Gastroesophageal sphincter (tissue), 3 donors: Measurements from ENCODE around the gene KLHL6.

Source experiments
- POLR2AphosphoS5 ChIP-seq: sonication (generic); formaldehyde crosslinking; IDR thresholded peaks from one replicate; pipeline ENCODE4 v1.6.1; 2017; ENCODE audit warnings: antibody characterized with exemption
- TF ChIP-seq, protein P1 (sequence below), 4 experiments: fragments of 200-600 bp in 2 of 4; fragments of 450-650 bp in 2 of 4; sonication (generic) in 1 of 4; IDR thresholded peaks; one replicate each; pipeline ENCODE4 v1.5.1; 2017 to 2019; ENCODE audit warnings: antibody characterized with exemption in 4 of 4, mild to moderate bottlenecking in 2 of 4, moderate library complexity in 2 of 4

DNA sequence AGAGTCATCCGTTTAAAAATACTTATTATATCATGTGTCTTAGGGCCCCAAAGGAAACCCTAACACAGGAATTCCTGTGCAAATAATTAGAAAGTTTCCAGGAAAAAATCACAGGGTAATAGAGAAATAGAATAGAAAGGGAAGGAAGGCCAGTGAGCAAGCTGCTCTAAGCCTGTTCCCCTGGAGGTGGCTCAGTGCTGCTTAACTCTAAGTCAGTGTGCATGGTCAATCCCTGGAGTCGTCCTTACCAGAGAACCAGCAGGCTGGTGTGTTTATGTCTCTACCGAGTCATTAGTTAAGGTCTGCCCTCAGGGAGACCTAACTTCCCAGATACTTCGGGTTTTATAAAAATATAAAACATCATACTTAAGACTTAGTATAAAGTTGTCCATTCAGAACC is 106.1 kb downstream of the KLHL6 start:
- TF ChIP-seq POLR2AphosphoS5: no peak
- TF ChIP-seq, protein P1, sequence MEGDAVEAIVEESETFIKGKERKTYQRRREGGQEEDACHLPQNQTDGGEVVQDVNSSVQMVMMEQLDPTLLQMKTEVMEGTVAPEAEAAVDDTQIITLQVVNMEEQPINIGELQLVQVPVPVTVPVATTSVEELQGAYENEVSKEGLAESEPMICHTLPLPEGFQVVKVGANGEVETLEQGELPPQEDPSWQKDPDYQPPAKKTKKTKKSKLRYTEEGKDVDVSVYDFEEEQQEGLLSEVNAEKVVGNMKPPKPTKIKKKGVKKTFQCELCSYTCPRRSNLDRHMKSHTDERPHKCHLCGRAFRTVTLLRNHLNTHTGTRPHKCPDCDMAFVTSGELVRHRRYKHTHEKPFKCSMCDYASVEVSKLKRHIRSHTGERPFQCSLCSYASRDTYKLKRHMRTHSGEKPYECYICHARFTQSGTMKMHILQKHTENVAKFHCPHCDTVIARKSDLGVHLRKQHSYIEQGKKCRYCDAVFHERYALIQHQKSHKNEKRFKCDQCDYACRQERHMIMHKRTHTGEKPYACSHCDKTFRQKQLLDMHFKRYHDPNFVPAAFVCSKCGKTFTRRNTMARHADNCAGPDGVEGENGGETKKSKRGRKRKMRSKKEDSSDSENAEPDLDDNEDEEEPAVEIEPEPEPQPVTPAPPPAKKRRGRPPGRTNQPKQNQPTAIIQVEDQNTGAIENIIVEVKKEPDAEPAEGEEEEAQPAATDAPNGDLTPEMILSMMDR (IDR thresholded peaks at IDR 0.05): no peak
